OCI-LY1 (cell line): ENCODE data around the gene PROCA1.

Source experiments
- H2AFZ ChIP-seq: fragments of 200-600 bp; sonication (generic), shearing (Covaris generic); 2 replicates; pipeline ENCODE4 v1.6.0; 2014; ENCODE audit warnings: antibody characterized with exemption, mild to moderate bottlenecking, low read length
- H3F3A ChIP-seq: fragments of 200-600 bp; sonication (generic), shearing (Covaris generic); 2 replicates; pipeline ENCODE4 v1.6.0; 2014; ENCODE audit warnings: mild to moderate bottlenecking, antibody characterized with exemption, low read length, moderate library complexity; ENCODE audit not compliant: insufficient read depth
- H3K27ac ChIP-seq: fragments of 200-600 bp; sonication (generic); 2 replicates; pipeline ENCODE4 v1.5.1; 2014; ENCODE audit warnings: low read length, mixed run types, mild to moderate bottlenecking, low read depth; ENCODE audit not compliant: poor library complexity, severe bottlenecking
- H3K27me3 ChIP-seq: fragments of 200-600 bp; sonication (generic); 2 replicates; pipeline ENCODE4 v1.6.0; 2014; ENCODE audit warnings: antibody characterized with exemption, mild to moderate bottlenecking, low read length, moderate library complexity; ENCODE audit not compliant: insufficient read depth
- H3K36me3 ChIP-seq: fragments of 200-600 bp; sonication (generic); 2 replicates; pipeline ENCODE4 v1.6.1; 2014; ENCODE audit warnings: mild to moderate bottlenecking, antibody characterized with exemption, low read length, moderate library complexity, mixed read lengths; ENCODE audit not compliant: insufficient read depth
- H3K4me1 ChIP-seq: fragments of 200-600 bp; sonication (generic); 2 replicates; pipeline ENCODE4 v1.5.1; 2014; ENCODE audit warnings: mild to moderate bottlenecking, low read length, moderate library complexity; ENCODE audit not compliant: insufficient read depth, severe bottlenecking
- H3K4me2 ChIP-seq: fragments of 200-600 bp; sonication (generic), shearing (Covaris generic); 2 replicates; pipeline ENCODE4 v1.6.1; 2014; ENCODE audit warnings: low read length
- H3K4me3 ChIP-seq: fragments of 200-600 bp; sonication (generic); 2 replicates; pipeline ENCODE4 v1.5.1; 2014; ENCODE audit warnings: low read length, low read depth, mild to moderate bottlenecking, mixed read lengths; ENCODE audit not compliant: poor library complexity, severe bottlenecking
- H3K79me2 ChIP-seq: fragments of 200-600 bp; shearing (Covaris generic); 2 replicates; pipeline ENCODE4 v1.6.1; 2016; ENCODE audit warnings: mixed run types, low read length, mixed read lengths; ENCODE audit not compliant: insufficient read depth
- H3K9ac ChIP-seq: fragments of 200-600 bp; sonication (generic), shearing (Covaris generic); 2 replicates; pipeline ENCODE4 v1.6.1; 2014; ENCODE audit warnings: mild to moderate bottlenecking, low read length, mixed read lengths
- H3K9me2 ChIP-seq: fragments of 200-600 bp; sonication (generic), shearing (Covaris generic); 2 replicates; pipeline ENCODE4 v1.6.1; 2014; ENCODE audit warnings: low read depth, mild to moderate bottlenecking, low read length, mixed read lengths
- H3K9me3 ChIP-seq: fragments of 200-600 bp; shearing (Covaris generic); 2 replicates; pipeline ENCODE4 v1.6.1; 2014; ENCODE audit warnings: low read length, mixed read lengths
- H4K20me1 ChIP-seq: fragments of 200-600 bp; sonication (generic), shearing (Covaris generic); 2 replicates; pipeline ENCODE4 v1.6.0; 2016; ENCODE audit warnings: mild to moderate bottlenecking, low read length; ENCODE audit not compliant: insufficient read depth
- CTCF ChIP-seq: fragments of 200-600 bp; sonication (generic), shearing (Covaris generic); IDR thresholded peaks from 2 replicates; pipeline ENCODE4 v1.5.1; 2017; ENCODE audit warnings: mild to moderate bottlenecking, antibody characterized with exemption, low read length, moderate library complexity, mixed read lengths
- EZH2 ChIP-seq: fragments of 200-600 bp; sonication (generic), shearing (Covaris generic); IDR thresholded peaks from 2 replicates; pipeline ENCODE4 v1.8.0; 2017; ENCODE audit warnings: borderline replicate concordance, mixed run types, mild to moderate bottlenecking, antibody characterized with exemption, low read length, moderate library complexity, mixed read lengths

The PROCA1 gene

GRCh38 chr17:28693869-28694268 is 17.8 kb downstream of the PROCA1 start:
- no peaks in the 10 kb centered on the region for H3K9me2 ChIP-seq
- no peak overlapping the region for H3K9ac ChIP-seq
- no peaks in the 10 kb centered on the region for H4K20me1 ChIP-seq
- no peaks in the 10 kb centered on the region for H3K9me3 ChIP-seq
- TF ChIP-seq CTCF = no peak
- no peak for TF ChIP-seq EZH2
- peaks cover 89% of the 10 kb centered on the region for H3K36me3 ChIP-seq
- H3K27ac ChIP-seq = no peak overlapping the region
- H3K4me1 ChIP-seq = no peaks in the 10 kb centered on the region
- H3K4me2 ChIP-seq = no peak overlapping the region
- H2AFZ ChIP-seq = no peak overlapping the region
- no peaks in the 10 kb centered on the region for H3K79me2 ChIP-seq
- H3F3A ChIP-seq = no peaks in the 10 kb centered on the region
- no peaks in the 10 kb centered on the region for H3K27me3 ChIP-seq
- H3K4me3 ChIP-seq = no peak overlapping the region

- TF ChIP-seq EZH2 = no peak
- TF ChIP-seq CTCF = no peak
- Histone ChIP-seq H4K20me1 (no peaks in the 10 kb centered on the region), H3K9me3 (no peaks in the 10 kb centered on the region), H3K4me2 (no peak overlapping the region), H2AFZ (no peak overlapping the region), H3K27ac (no peak overlapping the region), H3K9me2 (no peaks in the 10 kb centered on the region), H3K4me1 (no peaks in the 10 kb centered on the region), H3K9ac (no peak overlapping the region), H3K79me2 (no peaks in the 10 kb centered on the region), H3K36me3 (peaks cover 90% of the 10 kb centered on the region), H3F3A (no peaks in the 10 kb centered on the region), H3K27me3 (no peaks in the 10 kb centered on the region), H3K4me3 (no peak overlapping the region)
Observed at GRCh38 chr17:28689011-28689410, 22.7 kb downstream of the PROCA1 start.

GRCh38 chr17:28688481-28688880 is 23.2 kb downstream of the PROCA1 start:
- Histone ChIP-seq H3K36me3 (peaks cover 87% of the 10 kb centered on the region), H3K27me3 (no peaks in the 10 kb centered on the region), H2AFZ (no peak overlapping the region), H3K9ac (no peak overlapping the region), H3F3A (no peaks in the 10 kb centered on the region), H3K9me3 (no peaks in the 10 kb centered on the region), H3K27ac (no peak overlapping the region), H3K4me1 (no peaks in the 10 kb centered on the region), H3K4me2 (no peak overlapping the region), H3K9me2 (no peaks in the 10 kb centered on the region), H4K20me1 (no peaks in the 10 kb centered on the region), H3K79me2 (no peaks in the 10 kb centered on the region), H3K4me3 (no peak overlapping the region)
- TF ChIP-seq EZH2 = no peak
- TF ChIP-seq CTCF = no peak
